GM19351 (cell line): ENCODE measurements around the gene SERPINE2.

Experiments used
- ATAC-seq: cut with Tn5 transposase; IDR thresholded peaks from one replicate; pipeline ENCODE4 v1.9.1; 2021; ENCODE audit warnings: mild to moderate bottlenecking, moderate library complexity; ENCODE audit not compliant: unreplicated experiment

SERPINE2 gene

DNA sequence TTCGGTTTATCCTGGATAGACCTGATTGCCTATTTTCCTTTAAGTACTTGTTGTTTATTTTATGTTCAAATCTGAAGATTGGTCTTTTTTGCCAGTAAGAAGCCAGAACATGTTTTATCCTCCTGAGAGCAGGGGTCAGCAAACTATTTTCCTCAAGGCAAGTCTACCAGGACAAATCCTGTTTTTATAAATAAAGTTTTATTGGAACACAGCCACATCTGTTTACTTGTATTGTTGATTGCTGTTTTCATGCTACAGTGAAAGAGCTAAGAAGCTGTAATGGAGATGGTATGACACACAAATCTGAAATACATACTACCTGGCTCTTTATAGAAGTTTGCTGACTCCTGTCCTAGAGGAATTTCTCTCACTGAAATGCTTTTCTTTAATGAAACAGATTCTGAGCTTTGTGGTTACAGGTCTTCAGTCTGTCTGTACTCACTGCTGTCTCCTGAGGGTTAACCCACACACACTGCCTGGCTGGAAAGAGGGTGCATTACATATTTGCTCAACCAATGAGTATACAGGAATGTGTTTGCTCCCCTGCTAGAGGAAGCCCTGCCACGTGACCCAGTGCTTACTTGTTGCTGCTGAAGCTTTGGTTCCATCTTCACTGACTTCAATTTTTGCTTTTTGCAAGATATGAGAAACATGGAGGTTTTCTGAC, 59.2 kb downstream of the SERPINE2 start:
- ATAC-seq = peak; percentile 66

DNA sequence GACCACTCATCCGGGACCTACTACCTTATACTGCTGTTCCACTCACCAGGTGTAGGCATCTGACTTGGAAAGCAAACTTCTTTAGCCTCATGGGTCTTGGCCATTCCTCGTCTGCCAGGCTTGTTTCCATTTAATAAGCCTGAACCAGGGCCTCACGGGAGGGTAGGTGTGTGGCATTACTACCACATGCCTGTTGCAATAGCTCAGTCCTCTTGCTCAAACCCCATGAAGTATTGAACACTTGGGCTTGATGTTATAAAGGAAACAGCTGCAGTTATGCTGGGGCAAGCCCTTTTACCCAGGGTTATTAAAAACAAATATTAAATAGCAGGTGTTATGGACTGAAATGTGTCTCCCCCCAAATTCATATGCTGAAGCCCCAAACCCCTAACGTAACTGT, 60.6 kb downstream of the SERPINE2 start:
- ATAC-seq = no peak

DNA sequence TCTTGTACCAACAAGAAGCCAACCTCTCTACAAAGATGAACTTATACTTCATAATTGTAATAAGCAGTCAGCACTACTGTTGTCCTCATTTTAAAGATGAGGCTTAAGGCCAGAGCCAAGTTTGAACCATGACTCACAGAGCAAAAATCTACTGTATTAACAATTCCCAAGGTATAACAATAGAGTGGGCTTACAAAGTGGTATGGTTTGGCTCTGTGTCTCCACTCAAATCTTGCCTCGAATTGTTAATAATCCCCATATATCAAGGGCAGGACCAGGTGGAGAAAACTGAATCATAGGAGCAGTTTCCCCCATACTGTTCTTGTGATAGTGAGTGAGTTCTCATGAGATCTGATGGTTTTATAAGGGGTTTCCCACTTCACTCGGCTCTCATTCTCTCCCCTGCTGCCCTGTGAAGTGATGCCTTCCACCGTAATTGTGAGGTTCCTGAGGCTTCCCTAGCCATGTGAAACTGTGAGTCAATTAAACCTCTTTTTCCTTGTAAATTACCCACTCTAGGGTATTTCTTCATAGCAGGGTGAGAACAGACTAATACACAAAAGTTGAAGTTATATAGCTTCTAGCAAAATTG, 62.4 kb downstream of the SERPINE2 start:
- ATAC-seq = no peak

DNA sequence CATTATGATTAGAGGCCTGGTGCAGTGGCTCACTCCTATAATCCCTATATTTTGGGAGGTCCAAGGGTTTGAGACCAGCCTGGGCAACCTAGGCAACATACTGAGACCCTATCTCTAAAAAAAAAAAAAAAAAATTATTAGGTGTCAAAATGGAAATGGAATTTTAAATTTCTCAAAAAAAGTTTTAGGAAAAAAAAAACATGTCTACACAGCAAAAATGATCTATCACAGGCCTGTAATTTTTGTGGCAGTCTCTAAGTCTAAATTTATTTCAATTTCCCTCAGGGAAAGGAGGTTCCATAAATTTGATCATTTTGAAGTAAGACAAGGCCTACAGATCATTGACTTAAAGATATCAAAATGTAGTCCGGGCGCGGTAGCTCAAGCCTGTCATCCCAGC, 65.5 kb downstream of the SERPINE2 start:
- no peak for ATAC-seq

DNA sequence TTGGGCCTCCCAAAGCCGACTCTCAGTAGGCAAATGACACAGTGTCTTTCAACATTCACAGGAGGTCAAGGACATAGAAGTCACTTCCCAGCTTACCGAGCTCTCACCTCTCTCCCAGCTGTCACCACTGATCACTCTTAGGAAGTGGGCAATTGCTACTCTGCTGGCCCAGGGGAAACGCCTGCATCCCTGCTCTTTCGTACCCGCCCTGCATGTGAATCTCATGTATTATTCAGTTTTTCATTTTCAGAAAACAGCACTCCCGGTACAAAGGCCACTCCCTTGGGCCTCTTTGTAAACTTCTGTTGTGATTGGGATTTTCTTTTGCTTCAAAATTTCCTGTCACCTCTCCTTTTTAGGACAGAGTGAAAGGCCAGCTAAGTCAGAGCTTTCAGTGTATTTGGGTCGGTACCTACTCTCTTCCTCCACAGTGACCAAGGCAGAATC, 66.4 kb downstream of the SERPINE2 start:
- no peak for ATAC-seq

DNA sequence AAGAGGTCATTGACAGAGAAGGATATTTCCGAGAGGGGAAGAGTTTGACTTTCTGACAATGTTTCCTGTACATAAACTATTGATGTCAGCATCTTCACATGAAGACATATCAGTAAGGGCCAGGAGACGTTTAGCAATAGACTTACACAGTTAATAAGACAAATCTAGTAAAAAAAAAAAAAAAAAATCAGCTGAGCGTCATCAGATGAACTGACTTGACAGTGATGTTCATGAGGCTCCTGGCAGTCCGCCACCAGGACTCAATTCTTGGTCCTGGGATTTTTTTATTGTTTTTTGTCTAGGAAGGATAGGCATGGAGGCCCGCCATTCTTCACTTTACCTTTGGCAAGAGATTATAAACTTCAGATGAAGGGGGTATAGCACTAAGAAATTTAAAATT, 67.4 kb downstream of the SERPINE2 start:
- ATAC-seq = no peak

DNA sequence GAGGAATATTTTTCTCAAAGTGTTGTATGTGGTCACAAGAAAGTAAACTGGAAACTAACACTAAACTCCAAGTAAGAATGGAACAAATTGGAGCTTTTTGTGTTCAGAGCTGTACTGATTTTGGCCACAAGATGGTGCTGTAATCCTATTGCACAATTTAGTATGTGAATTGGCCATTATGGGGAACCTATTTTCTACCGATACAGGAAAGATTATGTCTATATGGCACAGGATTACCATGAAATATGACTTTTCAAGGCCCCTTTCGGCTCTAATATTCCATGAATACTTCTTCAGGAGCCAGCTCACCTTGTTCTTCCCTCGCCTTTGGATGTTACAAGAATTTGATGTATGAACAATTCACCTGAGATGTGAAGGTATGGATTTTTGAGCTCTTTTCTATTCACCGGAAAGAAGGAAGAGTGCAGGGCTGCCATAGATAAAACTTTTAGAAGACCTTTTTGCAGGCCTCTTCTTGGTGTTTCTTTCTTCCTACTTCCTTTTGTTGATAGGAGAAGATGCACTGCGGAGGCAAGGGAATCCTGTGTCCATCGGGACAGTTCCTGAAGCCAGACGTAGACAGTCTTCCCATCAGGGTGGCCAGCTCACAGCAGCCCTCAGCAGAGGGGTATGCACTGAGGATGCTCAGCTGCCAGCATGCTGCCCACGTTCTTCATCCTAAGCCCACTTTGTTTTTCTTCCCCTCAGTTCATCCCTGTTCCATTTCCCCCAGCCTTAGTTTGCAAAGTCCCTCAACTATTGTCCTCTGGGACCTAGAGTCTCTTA, 68.5 kb downstream of the SERPINE2 start:
- ATAC-seq = peak; percentile 81

DNA sequence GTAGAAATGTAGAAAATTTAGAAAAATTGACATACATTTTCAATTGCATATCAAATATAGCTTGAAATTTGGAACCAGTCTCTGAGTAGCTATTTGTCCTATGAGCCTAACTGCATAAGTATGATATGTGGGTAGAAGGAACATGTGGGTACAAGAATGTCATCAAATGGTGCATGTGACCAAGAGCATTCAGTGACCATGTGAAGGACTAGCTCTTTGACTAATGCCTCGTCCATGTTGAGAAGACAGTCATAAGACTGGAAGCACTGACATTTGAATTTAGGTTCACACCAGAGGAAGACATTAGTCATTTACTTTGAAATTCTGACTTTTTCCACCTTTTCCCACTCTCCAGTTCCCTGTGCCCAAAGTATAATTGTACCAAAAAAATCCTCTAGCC, 69.2 kb downstream of the SERPINE2 start:
- ATAC-seq = no peak

DNA sequence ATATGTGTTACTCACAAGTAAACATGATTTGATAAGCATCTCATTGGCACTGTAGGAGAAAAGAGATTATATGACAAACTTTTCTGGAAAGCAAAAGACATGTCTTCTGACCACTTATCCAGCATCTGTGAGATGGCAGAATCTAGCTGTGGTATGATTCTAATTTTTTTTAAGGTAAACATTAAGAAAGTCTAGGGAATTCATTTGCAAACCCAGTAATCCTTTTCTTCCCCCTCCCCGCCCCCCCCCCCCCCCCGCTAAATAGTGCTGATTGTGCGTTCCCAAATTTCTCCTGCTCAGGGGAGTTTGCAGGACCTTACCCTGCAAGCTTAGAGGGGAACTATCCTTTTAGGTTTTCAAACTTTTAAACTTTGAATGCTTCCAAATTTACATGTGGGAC, 69.8 kb downstream of the SERPINE2 start:
- ATAC-seq = no peak

DNA sequence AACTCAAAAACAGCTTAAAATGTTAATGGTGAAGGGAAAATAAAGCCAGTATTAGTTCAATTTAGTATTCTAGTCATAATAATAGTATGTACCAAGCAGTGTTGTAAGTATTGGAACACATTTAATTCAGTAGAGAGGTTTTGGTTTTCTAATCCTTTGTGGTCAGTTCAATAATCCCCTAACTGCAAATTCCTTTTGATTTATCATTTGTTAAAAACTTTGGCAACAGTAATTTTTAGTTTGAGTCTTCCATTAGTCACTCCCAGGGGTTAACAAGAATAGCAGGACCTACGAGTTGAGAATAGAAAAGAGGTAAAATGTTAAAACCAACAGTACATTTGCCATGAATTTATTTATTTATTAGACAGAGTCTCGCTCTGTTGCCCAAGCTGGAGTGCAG, 71.1 kb downstream of the SERPINE2 start:
- ATAC-seq = no peak

DNA sequence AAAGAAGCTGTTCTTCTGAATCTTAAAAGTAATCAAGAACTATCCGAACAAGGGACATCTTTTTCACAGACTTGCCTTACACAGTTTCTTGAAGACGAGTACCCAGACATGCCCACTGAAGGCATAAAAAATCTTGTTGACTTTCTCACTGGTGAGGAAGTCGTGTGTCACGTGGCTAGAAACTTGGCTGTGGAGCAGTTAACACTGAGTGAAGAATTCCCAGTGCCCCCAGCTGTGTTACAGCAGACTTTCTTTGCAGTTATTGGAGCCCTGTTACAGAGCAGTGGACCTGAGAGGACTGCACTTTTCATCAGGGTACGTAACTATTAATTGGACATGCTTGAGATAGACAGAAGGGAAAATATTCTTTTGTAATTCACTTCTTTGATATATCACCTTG, 79.4 kb downstream of the SERPINE2 start:
- no peak for ATAC-seq

DNA sequence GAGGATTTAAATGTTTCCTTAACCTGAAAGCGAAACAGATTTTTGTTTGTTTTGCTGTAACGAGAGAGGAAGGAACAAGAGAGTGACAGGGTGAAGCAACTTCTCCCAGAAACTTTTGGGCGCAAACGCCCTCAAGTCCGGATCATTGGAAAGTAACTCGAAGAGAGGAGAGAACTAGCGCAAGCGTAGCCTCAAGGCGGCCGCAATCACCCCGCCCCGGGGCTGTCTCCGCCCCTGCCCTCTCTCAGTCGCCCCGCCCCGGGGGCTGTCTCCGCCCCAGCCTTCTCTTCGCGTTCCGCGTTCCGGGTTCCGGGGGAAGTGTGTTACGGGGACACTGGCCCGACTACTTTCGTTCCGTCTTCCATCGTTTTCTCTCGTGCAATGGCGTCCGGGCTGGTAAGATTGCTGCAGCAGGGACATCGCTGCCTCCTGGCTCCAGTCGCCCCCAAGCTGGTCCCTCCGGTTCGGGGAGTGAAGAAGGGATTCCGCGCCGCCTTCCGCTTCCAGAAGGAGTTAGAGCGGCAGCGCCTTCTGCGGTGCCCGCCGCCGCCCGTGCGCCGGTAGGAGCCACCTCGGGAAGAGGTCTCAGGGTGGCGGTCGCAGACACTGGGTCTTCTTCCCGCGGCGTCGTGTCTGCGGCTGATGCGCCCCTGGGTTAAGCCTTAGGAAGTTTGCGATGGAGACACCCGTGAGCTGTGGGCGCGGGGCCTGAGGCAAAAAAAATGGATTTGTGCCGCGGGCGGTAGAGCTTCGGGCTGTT, 81.8 kb downstream of the SERPINE2 start, which contains the start of gene MRPL44:
Gene MRPL44, plus strand, starts transcription at position 372 of the 760 bp plus-strand sequence. Its CDS starts 10 bp downstream, at position 382.
- peak; percentile 81 for ATAC-seq

DNA sequence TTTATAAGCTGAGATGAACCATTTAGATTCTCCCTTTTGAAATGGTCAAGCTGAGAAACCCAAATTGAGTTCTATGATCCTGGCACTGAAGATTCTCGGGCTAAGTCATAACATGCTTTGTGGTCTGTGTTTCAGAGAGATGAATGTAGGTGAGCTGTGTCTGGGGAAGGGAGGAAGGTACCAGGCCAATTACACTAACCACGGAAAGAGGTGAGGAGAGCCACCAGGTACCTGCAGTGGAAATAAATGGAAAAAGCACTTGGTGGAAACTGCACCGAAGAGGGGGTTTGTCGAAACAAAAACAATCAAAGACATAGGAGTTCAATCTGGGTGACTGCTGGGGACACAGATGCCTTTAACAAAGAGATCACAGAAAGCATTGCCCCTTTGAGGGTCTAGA, 82.8 kb downstream of the SERPINE2 start:
- ATAC-seq = peak; percentile 31

DNA sequence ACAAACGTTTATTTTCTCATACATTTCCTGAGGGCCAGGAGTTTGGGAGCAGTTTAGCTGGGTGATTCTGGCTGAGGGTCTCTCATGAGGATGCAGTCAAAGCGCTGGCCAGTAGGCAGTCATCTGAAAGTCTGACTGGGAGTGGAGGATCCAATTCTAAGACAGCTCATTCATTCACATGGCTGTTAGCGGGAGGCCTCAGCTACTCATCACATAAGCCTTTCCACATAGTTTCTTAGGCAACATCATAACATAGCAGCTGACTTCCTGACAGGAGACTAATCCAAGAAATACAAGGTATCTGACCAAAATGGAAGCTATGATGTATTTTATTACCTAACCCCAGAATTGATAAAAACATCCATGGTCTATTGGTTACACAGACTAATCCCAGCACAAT, 84.7 kb downstream of the SERPINE2 start:
- ATAC-seq = no peak

DNA sequence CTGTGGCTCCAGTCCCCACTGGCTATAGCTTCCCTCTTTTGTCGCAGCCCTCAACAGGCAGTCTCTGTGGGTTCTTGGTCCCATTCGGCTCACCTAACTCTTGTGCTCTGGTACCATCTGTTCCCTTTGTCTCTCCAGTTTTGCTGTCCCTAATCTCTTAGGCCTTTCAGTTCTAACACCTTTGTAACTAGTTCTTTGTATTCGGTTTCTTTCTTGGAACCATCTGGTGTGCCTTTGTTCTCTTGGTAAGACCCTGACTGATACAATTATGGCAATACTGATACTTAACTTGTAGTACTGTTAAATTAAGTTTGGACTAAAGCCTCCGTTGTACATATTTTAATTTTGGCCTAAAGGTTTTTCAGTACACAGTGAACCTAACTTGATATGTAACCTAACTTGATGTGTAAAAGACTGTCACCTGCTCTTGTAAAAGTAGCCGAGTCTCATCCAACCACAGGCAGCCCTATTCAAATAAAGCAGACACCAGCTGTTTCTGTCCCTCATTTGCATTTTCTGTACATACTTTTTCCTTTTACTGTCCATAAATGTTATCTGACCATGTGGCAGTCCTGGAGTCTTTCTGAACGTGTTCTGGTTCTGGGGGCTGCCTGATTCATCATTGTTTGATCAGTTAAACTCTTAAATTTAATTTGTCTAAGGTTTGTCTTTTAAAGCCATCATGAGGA, 86.7 kb downstream of the SERPINE2 start:
- ATAC-seq = peak; percentile 60

DNA sequence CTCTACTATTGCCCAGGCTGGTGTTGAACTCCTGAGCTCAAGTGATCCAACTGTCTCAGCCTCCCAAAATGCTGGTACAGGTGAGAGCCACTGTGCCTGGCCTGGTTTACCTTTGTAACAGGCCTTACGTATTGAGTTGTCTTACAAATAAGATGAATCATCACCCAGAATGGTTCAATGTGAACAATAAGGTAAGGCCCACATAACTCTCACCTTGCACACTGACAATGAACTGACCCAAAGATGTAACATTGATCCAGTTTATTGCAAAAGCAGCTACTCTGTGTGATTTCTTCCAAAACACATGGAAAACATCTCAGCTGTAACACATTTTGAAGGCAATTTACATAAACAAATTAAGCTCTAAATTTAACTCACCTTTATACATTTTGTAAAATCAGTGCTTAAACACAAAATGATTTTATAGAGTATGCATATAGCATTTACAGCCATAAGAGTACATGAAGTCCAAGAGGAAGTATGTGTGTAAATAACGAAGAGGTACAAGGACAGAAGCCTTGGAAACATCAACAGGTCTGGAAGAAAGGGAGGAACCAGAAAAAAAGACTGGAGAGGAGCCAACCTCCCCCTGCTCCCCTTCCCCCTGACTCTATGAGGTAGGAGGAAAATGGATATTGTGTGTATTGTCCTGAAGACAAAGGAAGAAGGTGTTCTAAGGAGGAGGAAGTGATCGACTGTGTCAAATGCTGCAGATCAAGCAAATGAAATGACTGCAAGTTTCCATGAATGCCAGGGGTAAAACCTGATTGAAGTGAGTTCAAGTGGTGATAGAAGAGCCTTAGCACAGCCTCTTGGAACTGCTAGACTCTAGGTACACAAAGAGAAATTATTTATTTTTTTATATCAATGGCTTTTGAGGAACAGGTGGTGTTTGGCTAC, 88.4 kb downstream of the SERPINE2 start:
- ATAC-seq = no peak

DNA sequence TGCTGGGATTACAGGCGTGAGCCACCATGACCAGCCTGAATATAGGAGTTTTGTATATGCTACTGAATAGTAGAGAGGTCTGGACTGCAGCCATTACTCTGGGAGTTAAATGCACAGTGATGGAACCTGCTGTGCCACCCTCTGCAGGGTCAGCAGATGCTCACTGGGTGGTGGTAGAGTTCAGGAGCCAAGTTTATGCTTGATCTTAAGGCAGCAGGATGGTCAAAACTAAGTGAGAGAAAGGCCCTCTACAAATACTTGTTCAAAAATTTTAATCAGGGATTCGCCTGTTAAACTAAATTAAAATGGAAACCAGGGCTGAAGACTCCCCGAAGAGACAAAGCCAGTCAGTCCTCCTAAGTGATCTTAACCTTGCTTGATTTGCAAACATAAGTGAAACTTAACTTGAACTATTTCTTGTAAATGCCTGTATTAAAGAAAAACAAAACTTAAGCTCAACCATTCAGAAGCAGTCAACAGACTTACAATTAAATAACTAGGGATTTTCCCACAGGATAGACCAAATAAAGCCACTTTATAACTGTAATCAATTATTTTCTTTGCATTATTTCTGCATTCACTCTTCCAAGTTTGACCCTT, 89.7 kb downstream of the SERPINE2 start:
- ATAC-seq = no peak

DNA sequence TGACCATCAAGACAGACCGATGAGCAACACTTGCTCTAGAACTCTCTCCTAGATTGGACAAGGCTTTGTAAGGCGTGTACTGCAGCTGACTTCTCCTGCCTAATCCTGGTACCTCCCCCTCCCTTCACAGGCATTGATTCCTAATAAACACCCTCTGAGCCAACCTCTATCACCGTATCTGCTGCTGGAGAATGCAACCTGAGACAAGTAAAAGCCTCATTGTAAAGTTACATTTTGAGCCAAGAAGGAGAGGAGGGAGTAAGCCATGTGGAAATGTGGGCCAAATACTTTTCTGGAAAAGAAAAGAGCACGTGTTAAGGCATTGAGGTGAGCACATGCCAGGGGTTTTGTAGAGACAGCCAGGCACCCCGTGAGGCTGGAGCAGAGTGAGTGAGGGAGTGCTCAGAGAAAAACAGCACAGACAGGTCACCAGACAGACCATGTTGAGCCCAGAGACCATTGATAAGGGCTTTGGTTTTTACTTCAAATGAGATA, 91.3 kb downstream of the SERPINE2 start:
- ATAC-seq = no peak

DNA sequence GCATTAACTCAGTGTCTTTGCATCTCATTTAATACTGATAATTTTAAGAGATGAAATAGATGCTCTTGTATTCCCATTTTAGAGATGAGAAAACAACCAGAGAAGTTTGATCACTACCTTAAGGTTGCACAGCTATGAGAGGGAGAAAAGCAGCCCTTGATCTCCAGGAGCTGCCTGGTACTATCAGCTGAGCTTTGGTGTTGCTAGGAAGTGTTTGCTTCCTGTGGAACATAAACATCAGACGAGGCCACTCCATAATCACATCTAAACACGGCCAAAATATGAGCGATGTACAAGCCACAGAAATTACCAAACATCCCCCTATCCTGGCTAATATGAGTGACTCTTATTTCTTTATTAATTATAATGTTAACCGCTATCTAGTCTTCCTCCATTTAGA, 93.3 kb downstream of the SERPINE2 start:
- ATAC-seq = no peak
